Epithelial cell of proximal tubule (primary cell): Measurements from ENCODE around the gene KRT38. TPM values are rescaled to one million over a fixed set of nuclear protein-coding genes. Genes with fewer than 3 reads are reported as not detected.
"Not testable (repeated sequence)": the region's sequence is repeated elsewhere in the genome, so short reads cannot be mapped to it uniquely, and the experiment has no call there.

Experiments
- DNase-seq: peaks from one replicate; pipeline ENCODE4 v3.0.0-alpha.2; 2011; ENCODE audit warnings: low read depth
- H3K4me3 ChIP-seq: 2 replicates; pipeline ENCODE4 v1.5.1; 2011; ENCODE audit warnings: low read depth, mild to moderate bottlenecking, low read length
- CTCF ChIP-seq: conservative IDR thresholded peaks from 2 replicates; pipeline ENCODE4 v1.5.1; 2012; ENCODE audit warnings: low read depth, mild to moderate bottlenecking, low read length
- total RNA-seq: library from RNA; depleted of rRNA; stranded (reverse); fragments of >200 nt; gene quantifications from 2 replicates; pipeline ENCODE4 v1.2.3, GENCODE V29; 2015

The KRT38 gene
- total RNA-seq, 1 donor from 2014 or later = not detected

DNA sequence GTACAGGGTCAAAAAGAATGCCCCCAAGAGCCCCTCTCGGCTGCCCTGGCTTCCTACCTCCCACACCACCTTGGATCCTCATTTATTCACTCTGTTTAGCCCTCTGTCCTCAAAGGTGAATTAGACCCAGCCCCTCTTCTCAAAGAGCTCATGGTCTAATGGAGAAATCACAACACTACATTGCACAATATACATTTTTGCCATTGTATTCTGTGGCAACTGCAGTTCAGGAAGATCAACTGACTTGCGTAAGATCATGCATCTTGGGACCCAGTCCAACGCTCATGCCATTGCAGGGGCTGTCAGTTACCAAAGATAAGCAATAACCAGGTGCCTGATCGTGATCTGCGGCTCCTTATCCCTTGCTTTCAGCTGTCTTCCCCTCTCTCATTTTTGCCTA lies 1.4 kb downstream of the KRT38 start:
- TF ChIP-seq CTCF = no peak
- no peak for DNase-seq
- H3K4me3 ChIP-seq = no peak overlapping the region

DNA sequence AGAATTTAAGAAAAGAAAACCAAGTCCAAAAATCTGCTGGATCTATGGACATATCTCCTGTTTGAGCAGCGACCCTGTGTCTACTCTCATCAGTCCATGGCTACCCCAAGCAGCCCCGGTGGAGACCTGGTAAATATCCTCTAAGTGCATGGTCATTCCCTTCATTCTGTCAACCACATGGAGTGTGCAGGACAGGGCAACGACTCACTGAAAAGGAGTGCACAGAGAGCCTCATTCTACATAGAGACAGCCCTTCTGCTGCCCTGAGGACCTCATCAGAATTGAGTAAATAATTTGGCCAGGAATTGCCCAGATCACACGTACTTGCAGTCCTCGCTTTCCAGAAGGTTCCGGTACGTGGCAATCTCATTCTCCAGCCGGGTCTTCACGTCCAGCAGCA lies 3.0 kb downstream of the KRT38 start:
- DNase-seq = no peak
- H3K4me3 ChIP-seq = no peak overlapping the region
- no peak for TF ChIP-seq CTCF

GRCh38 chr17:41437254-41437653 lies 3.5 kb downstream of the KRT38 start:
- H3K4me3 ChIP-seq = no peak overlapping the region
- no peak for TF ChIP-seq CTCF
- no peak for DNase-seq

DNA sequence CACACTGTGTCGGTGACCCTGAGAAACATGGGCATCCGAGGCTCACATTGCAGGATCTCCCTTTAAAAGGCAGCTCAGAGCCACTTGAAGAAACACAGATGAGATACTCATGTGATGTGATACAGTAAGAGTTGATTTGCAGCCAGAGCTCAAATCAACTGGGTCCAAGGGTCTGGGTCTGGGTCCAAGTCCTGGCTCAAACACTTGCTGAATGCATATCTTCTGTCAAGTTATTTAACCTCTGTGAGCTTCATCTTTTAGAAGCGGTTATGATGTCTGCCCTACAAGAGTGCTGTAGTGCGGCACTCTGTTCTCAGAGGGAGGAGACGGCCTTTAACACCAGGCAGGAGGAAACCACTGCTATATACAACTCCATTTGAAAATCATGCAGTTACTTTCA lies 6.4 kb downstream of the KRT38 start:
- TF ChIP-seq CTCF = no peak
- H3K4me3 ChIP-seq = no peak overlapping the region
- no peak for DNase-seq

DNA sequence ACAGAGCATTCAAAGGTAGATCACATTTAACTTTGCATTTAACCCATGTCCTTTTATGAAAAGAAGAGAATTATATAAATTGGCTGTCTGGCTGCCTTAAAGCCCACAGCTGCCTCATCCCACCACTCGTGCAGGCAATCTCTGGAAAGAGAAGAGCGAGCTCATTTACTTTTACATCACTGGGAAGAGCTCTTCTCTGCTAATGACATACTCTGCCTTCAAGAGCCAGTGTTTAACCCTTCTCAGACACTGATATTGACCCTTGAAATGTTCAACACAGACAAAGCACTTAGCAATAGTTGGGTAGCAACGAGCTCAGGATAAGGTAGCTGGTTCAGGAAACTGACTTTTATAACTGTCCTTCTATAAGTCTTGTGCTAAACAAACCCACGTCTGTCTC lies 6.8 kb downstream of the KRT38 start:
- no peak overlapping the region for H3K4me3 ChIP-seq
- TF ChIP-seq CTCF = no peak
- DNase-seq = no peak

DNA sequence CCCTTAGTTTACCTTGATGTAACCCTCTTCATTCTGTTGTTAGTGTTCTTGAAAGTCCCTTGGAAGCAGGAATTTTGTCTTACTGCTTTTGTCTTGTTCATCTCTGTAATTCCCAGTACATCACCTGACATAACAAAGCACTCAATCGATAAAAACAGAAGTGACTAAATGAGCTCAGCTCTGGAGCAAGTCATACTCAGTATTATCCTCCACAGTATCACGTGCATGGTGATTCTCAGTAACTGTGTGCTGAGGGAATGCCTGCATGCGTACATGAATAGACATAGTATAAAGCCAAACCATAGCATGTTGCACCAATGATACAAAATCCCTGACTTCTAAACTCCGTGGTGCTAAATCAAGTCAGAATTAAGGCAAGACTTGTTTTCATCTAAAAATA lies 7.2 kb downstream of the KRT38 start:
- H3K4me3 ChIP-seq = no peak overlapping the region
- no peak for TF ChIP-seq CTCF
- DNase-seq = no peak

GRCh38 chr17:41430376-41430775 lies 10.4 kb downstream of the KRT38 start:
- DNase-seq, H3K4me3 ChIP-seq: not testable (repeated sequence)

- TF ChIP-seq CTCF = no peak
- H3K4me3 ChIP-seq = no peak overlapping the region
- DNase-seq = no peak
Measured at GRCh38 chr17:41429667-41430066, 11.1 kb downstream of the KRT38 start.
